Measurements from ENCODE around the gene ZNF764.
"Not testable (repeated sequence)": the region's sequence is repeated elsewhere in the genome, so short reads cannot be mapped to it uniquely, and the experiment has no call there.

The ZNF764 gene

DNA sequence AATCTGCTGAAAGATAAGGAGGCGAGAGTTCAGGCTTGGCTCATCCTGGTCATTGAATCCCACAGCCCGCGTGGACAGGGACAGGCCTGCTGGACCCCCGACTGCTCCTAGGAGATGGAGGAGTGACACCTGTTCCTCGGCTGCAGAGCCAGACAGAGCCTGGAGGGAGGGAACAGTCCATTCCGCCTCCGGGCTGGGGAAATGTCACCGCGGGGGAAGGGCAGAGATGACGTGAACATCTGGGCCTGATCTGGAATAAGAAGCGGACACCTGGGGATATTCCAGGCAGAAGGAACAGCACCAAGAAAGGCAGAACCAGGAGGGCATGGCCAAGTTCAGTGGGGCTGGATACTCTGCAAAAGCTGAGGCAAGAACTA is 25.0 kb downstream of the ZNF764 start:
- no peak overlapping the region for H3K4me3 ChIP-seq (ENCODE audit: low read depth, low read length)
- no peak for DNase-seq (ENCODE audit: low read depth)

GRCh38 chr16:30532285-30533145 is 25.7 kb downstream of the ZNF764 start:
- no peak for DNase-seq (ENCODE audit: low read depth)
- H3K4me3 ChIP-seq (ENCODE audit: low read depth, low read length): no peak overlapping the region

DNA sequence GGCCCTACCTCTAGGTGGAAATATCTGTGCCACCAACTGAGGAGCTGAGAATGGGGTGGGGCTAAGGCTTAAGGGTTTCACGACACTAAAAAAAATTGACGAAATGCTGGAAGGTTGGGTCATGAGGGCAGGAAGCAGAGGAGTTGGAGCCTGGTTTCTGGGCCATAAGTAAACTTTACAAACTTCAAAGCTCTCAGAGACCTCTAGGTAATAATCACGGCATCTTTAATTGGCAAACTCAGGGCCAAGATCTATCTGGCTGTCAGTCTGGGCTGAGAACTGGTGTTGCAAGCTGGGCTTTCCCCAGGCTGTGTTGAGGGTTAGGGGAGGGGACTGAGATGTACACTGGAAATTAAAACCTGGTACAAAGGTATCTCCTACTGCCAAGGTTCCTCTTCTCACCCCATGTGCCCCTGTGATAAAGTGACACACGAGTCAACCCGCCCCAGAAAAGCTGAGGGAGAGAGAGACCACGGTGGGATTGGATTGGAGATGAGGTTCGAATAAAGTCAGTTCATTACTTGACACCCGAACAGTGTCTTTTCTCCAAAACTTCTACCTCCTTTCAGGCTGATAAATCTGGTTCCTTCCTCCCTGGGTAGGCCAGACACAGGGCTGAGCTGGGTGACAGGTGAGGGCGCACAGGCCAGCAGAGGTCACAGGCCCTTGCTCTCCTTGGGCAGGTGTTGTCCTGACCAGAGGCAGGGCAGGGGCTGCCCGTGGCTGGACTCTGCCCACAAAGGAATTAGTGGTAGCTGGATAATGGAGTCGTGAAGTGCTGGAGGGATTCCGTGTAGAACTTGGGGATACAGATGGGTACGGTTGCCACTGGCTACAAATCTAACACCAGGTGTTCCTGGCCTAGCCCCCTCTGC is 27.8 kb downstream of the ZNF764 start:
- DNase-seq (ENCODE audit: low read depth): no peak
- H3K4me3 ChIP-seq (ENCODE audit: low read depth, low read length): no peak overlapping the region

DNA sequence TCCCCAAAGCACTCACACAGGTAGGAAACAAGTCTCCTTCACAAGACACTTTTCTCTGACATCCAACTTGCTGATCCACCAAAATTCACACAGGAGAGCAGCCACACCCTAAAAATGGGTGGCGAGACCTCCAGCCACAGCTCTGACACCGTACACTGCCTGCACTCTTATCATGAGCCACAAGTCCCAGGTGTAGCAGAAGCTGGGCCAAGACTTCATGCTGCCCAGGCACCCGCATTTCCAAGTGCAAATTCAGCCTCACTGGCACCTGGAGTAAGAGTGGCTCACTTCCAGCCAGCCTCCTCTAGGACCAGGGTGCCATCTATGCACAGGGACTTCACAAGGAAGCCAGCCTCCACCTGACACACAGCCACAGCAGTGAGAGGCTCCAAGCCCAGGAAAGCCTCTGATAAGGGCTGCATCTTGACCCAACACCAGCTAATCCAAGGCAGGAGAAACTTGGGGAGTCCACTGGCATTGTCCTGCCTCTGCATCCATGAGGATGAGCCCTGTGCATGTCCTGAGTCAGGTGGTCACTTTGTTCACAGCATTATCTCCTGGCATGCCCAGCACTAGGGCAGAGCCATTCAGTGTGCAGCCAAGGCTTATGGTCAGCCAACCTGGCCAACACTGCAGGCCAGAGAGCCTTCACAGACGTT is 29.2 kb downstream of the ZNF764 start:
- DNase-seq (ENCODE audit: low read depth): no peak

DNA sequence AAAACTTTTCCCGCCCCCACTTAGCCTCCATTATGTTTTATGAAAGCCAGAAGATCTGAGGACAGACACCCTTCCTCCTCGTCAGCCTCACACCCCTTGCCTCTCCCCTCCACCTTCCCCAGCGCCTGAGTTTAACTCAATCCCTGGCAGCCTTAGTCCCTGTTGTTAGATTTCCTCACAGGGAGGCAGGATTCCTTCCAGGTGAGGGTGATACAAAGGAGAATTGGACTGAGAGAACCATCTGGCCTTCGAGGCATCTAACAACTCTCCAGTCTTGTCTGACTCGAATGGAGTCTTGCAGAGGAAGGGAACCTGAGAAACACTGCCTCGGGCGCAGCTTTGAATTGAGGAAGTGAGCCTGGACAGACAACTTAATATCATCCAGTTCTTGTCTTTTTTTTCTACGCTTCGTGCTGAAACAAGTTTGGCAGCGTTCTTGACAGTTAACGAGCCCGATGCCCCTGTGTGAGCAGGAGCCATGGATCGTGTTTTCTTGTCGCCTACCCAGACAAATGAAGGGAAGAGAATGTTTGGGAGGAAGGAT is 30.5 kb downstream of the ZNF764 start:
- DNase-seq (ENCODE audit: low read depth): no peak
- peak overlapping the region; percentile 14 for H3K4me3 ChIP-seq (ENCODE audit: low read depth, low read length)

More for the DNA sequence above, 29.2 kb downstream of the ZNF764 start:
- no peak overlapping the region for H3K4me3 ChIP-seq (ENCODE audit: low read depth, low read length)

GRCh38 chr16:30526823-30527634 is 31.1 kb downstream of the ZNF764 start:
- peak overlapping the region; percentile 86 for H3K4me3 ChIP-seq (ENCODE audit: low read depth, low read length)
- DNase-seq (ENCODE audit: low read depth): peak; percentile 90

- H3K4me3 ChIP-seq (ENCODE audit: low read depth, low read length): peak within 1 kb of the TSS; percentile 86
- no peak for DNase-seq (ENCODE audit: low read depth)
Measured at GRCh38 chr16:30526137-30526822, 31.9 kb downstream of the ZNF764 start, which contains the start of gene ZNF768. Gene ZNF768, minus strand, starts transcription at chr16:30526566. Its CDS starts 153 bp downstream, at chr16:30526413.

- peak overlapping the region; percentile 86 for H3K4me3 ChIP-seq (ENCODE audit: low read depth, low read length)
- DNase-seq (ENCODE audit: low read depth): no peak
Measured at GRCh38 chr16:30525844-30526136, 32.4 kb downstream of the ZNF764 start.

- DNase-seq (ENCODE audit: low read depth): no peak
- no peak overlapping the region for H3K4me3 ChIP-seq (ENCODE audit: low read depth, low read length)
Measured at GRCh38 chr16:30524575-30525568, 33.3 kb downstream of the ZNF764 start.

DNA sequence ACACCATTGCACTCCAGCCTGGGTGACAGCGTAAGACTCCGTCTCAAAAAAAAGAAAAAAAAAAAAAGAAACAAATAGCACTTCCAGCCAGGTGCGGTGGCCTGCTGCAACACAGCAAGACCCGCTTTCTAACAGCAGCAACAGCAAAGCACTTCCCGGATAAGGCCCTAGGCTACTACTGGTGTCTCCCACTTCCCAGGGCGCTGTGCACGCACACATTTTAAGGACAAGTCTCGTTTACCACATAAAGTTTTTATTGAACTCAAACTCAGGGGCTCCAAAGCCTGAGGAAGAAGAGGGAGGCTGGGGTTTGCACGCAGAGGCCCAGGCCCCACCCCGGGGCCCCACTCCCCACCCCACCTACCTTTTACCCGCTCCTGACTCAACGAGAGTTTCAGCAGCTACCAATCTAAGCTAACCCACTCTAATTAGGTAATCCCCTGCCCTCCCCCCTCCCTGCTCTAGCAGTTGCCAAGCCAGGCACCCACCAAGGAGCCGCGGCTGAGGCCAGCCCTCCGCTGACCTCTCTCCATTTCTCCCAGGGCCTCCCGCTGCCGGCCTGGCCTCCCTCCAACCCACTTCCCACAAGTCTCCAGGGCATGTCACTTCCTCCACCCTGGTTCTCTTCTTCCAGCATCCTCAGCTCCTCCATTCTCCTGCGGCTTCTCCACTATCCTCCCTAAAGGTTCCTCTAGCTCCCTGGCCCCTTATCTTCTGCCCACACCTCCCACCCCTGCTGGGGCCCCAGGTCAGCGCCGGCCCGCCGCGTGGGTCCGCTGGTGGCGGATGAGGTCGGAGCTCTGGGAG is 34.2 kb downstream of the ZNF764 start:
- H3K4me3 ChIP-seq (ENCODE audit: low read depth, low read length): no peak overlapping the region
- no peak for DNase-seq (ENCODE audit: low read depth)

DNA sequence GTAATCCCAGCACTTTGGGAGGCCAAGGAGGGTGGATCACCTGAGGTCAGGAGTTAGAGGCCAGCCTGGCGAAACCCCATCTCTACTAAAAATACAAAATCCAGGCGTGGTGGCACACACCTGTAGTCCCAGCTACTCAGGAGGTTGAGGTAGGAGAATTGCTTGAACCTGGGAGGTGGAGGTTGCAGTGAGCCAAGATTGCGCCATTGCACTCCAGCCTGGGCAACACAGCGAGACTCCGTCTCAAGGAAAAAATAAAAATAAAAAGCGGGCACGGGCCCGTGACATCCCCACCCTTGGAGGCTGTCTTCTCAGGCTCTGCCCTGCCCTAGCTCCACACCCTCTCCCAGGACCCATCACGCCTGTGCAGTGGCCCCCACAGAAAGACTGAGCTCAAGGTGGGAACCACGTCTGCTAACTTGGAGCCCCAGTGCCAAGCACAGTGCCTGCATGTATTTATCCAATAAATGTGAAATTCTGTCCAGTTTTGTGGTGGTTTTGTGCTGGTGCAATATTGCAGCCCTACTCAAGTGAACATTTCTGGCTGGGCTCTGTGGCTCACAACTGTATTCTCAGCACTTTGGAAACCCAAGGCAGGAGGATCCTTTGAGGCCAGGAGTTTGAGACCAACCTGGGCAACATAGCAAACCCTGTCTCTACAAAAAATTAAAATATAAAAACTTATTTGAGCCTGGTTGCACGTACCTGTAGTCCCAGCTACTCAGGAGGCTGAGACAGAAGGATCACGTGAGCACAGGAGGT is 35.3 kb downstream of the ZNF764 start:
- H3K4me3 ChIP-seq (ENCODE audit: low read depth, low read length); DNase-seq (ENCODE audit: low read depth): not testable (repeated sequence)

DNA sequence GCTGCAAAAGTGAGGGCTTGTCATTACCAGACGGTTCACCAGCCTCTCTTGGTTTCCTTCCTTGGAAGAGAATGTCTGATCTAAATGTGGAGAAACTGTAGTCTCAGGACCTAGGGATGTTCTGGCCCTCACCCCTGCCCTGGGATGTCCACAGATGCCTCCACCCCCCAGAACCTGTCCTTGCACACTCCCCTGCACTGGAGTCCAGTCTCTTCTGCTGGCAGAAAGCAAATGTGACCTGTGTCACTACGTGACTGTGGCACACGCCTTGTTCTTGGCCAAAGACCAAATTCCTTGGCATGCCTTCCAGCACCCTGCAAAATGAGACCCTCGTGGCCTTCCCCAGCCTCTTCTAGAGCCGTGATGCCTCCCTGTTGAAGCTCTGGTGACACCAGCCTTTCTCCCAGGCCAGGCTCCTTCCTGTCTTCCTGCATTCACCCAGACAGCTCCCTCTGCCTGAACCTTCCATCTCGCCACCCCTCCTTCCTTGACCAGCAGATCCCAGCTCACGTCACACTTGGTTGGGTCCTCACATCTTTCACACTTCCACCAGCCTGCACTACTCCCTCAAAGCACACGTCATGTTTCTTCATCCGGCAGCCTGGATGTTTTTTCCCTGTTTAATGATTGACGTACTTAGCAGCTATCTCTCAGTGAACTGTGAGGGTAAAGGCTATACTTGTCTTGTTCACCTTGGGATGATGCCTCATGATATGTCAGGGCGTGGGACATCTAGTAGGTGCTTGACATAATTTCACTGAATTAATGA is 36.1 kb downstream of the ZNF764 start:
- no peak overlapping the region for H3K4me3 ChIP-seq (ENCODE audit: low read depth, low read length)
- DNase-seq (ENCODE audit: low read depth): no peak

GRCh38 chr16:30521476-30521872 is 36.7 kb downstream of the ZNF764 start:
- no peak overlapping the region for H3K4me3 ChIP-seq (ENCODE audit: low read depth, low read length)
- no peak for DNase-seq (ENCODE audit: low read depth)

DNA sequence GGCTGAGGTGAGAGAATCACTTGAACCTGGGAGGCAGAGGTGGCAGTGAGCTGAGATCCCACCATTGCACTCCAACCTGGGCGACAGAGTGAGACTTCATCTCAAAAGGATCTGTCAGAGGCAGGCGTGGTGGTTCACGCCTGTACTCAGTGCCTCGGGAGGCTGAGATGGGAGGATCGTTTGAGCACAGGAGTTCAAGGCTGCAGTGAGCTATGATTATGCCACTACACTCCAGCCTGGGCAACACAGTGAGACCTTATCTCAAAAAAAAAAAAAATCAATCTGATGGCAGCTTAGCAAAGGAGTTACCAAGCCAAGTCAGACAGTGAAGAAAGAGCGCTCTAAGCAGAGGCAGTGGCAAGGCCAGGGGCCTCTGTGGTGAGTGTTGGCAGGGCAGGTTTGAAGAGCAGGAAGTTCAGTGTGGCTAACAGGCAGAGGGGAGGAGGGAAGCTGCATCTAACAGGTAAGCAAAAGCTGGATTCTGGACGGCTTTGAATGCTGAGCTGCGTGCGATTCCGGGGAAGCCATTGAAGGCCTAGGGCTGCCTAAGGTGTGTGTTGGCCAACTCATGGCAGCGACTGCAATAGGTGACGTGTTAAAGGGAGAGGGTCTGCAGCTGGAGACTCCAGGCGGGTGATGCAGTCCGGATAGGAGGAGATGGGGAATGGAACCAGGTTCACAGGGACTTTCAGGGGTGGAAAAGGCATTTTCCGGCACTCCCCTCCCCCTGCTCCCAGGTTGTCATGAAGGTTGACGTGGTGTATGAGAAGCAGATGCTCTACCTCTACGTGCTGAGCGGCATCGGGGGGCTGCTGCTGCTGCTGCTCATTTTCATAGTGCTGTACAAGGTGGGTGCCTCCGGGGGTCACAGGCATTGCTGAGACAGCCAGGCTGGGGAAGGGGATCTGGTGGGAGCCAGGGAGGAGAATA is 38.8 kb downstream of the ZNF764 start:
- no peak for DNase-seq (ENCODE audit: low read depth)
- no peak overlapping the region for H3K4me3 ChIP-seq (ENCODE audit: low read depth, low read length)
